HG02798 (cell line): ENCODE measurements around the gene LTBP2.

Source experiments
- ATAC-seq: cut with Tn5 transposase; IDR thresholded peaks from one replicate; pipeline ENCODE4 v1.9.1; 2021; ENCODE audit warnings: mild to moderate bottlenecking; ENCODE audit not compliant: unreplicated experiment, poor library complexity

LTBP2 gene

GRCh38 chr14:74514471-74514941, 97.5 kb downstream of the LTBP2 start:
- ATAC-seq: no peak

- ATAC-seq: no peak
Measured at GRCh38 chr14:74511966-74512830, 99.8 kb downstream of the LTBP2 start.

GRCh38 chr14:74510959-74511409, 101.1 kb downstream of the LTBP2 start:
- no peak for ATAC-seq

GRCh38 chr14:74510223-74510931, 101.7 kb downstream of the LTBP2 start:
- no peak for ATAC-seq

GRCh38 chr14:74509587-74510222, 102.3 kb downstream of the LTBP2 start:
- ATAC-seq: no peak

GRCh38 chr14:74508844-74509428, 103.1 kb downstream of the LTBP2 start:
- ATAC-seq: no peak

GRCh38 chr14:74508292-74508731, 103.7 kb downstream of the LTBP2 start:
- ATAC-seq: no peak

- no peak for ATAC-seq
Measured at GRCh38 chr14:74507840-74508239, 104.2 kb downstream of the LTBP2 start.

- ATAC-seq: no peak
Measured at GRCh38 chr14:74507085-74507484, 105.0 kb downstream of the LTBP2 start.

- no peak for ATAC-seq
Measured at GRCh38 chr14:74506411-74506851, 105.6 kb downstream of the LTBP2 start.

GRCh38 chr14:74505831-74506230, 106.2 kb downstream of the LTBP2 start:
- no peak for ATAC-seq

- no peak for ATAC-seq
Measured at GRCh38 chr14:74504874-74505720, 106.9 kb downstream of the LTBP2 start.

GRCh38 chr14:74504412-74504811, 107.6 kb downstream of the LTBP2 start:
- ATAC-seq: no peak

GRCh38 chr14:74503938-74504335, 108.1 kb downstream of the LTBP2 start:
- no peak for ATAC-seq

GRCh38 chr14:74503291-74503937, 108.6 kb downstream of the LTBP2 start:
- ATAC-seq: no peak

GRCh38 chr14:74502236-74503019, 109.6 kb downstream of the LTBP2 start:
- ATAC-seq: no peak

GRCh38 chr14:74501691-74502090, 110.3 kb downstream of the LTBP2 start:
- ATAC-seq: no peak

GRCh38 chr14:74501135-74501614, 110.9 kb downstream of the LTBP2 start:
- ATAC-seq: no peak
